ENCODE data around the gene LAMA3.

GRCh38 chr18:23710068-23710527 is 20.8 kb downstream of the LAMA3 start:
- TF ChIP-seq POLR2A (IDR thresholded peaks at IDR 0.05) (no peak), CTCF (IDR thresholded peaks at IDR 0.05) (no peak)
